ENCODE results near the gene ADK. TPM values are rescaled to one million over a fixed set of nuclear protein-coding genes. Genes with fewer than 3 reads are reported as not detected.

ADK gene
- total and polyA plus RNA-seq, 2 donors (not counting 1 experiment from before 2014, with no cell fraction given), result 25.3 to 47.8 TPM

DNA sequence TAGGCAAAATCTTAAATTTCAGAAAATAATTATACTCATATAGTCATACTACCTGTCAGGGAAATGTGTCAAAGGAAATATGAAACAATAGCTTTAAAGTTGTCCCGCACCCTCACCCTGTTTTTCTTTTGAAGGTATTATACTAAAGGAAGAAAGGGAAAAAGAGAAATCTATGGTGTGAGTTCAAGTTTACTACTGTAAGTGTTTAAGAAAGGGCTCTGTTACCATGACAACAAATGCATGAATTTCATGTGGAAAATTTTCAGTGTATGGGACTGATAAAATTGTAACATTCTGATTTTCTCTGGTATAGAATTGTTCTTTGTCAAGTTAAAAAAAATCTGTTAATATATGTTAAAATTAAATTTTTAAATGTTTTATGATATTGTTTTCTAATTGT is 229.8 kb downstream of the ADK start:
- Histone ChIP-seq H3K36me3 (ENCODE audit: control insufficient read depth, insufficient read depth, low read length) (no peaks in the 10 kb centered on the region), H3K27me3 (ENCODE audit: control insufficient read depth, insufficient read depth, low read length) (no peaks in the 10 kb centered on the region)
- DNase-seq (ENCODE audit: low read depth in 2 of 2), result no peak

DNA sequence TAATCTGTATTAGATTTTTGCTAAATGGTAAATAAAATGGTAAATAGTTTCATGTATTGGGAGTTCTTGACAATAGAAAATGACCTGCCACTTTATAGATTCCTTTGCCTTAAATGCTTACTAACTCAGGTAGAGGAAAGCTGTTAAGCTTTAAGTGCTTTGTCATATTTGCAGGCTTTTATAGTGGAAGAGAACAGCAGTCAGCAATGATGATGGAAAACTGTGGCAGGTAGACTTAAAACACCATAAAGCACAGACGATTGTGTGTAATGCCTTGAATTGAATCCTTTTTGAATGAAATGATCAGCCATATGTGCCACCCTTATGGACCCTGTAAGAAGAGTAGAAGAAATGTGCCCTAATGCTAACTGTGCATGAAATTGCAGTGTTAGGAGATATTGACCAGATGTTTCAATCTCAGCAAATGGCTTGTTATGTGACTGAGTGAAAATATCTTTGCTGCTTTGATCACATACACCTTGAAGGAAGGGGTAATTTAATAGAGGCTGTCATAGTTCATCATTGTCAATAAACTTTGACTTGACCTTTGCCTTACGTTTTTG is 230.4 kb downstream of the ADK start:
- Histone ChIP-seq H3K9ac (ENCODE audit: insufficient read depth, low read length) (no peak overlapping the region), H3K79me2 (ENCODE audit: control insufficient read depth, insufficient read depth, low read length) (no peaks in the 10 kb centered on the region), H2AFZ (ENCODE audit: low read length) (no peak overlapping the region), H3K27ac (ENCODE audit: insufficient read depth, low read length) (no peak overlapping the region), H3K36me3 (ENCODE audit: control insufficient read depth, insufficient read depth, low read length) (no peaks in the 10 kb centered on the region), H3K4me1 (ENCODE audit: control insufficient read depth, extremely low read depth, insufficient read depth, low read length) (no peaks in the 10 kb centered on the region), H3K27me3 (ENCODE audit: control insufficient read depth, insufficient read depth, low read length) (no peaks in the 10 kb centered on the region), H3K9me3 (ENCODE audit: control insufficient read depth, insufficient read depth, low read depth, low read length) (no peaks in the 10 kb centered on the region), H3K4me2 (ENCODE audit: extremely low read depth, insufficient read depth, low read length) (no peak overlapping the region), H3K4me3 (replicated peaks in 1 of 4; ENCODE audit: control extremely low read depth in 1 of 4, insufficient read depth in 1 of 4, low read depth in 3 of 4, low read length in 4 of 4) (no peak overlapping the region), H4K20me1 (ENCODE audit: control insufficient read depth, extremely low read depth, insufficient read depth, low read length) (no peaks in the 10 kb centered on the region)
- no peak for TF ChIP-seq EZH2 (IDR thresholded peaks at IDR 0.05; ENCODE audit: low read length, missing control alignments)
- no peak for DNase-seq (ENCODE audit: low read depth in 2 of 2)

More for the DNA sequence above, 229.8 kb downstream of the ADK start:
- no peaks in the 10 kb centered on the region for H3K9me3 ChIP-seq (ENCODE audit: control insufficient read depth, insufficient read depth, low read depth, low read length)
- H3K79me2 ChIP-seq (ENCODE audit: control insufficient read depth, insufficient read depth, low read length), result no peaks in the 10 kb centered on the region
- no peaks in the 10 kb centered on the region for H4K20me1 ChIP-seq (ENCODE audit: control insufficient read depth, extremely low read depth, insufficient read depth, low read length)
- H3K4me3 ChIP-seq (replicated peaks in 1 of 4; ENCODE audit: control extremely low read depth in 1 of 4, insufficient read depth in 1 of 4, low read depth in 3 of 4, low read length in 4 of 4), result no peak overlapping the region
- H3K9ac ChIP-seq (ENCODE audit: insufficient read depth, low read length), result no peak overlapping the region
- H3K4me1 ChIP-seq (ENCODE audit: control insufficient read depth, extremely low read depth, insufficient read depth, low read length), result no peaks in the 10 kb centered on the region
- no peak overlapping the region for H2AFZ ChIP-seq (ENCODE audit: low read length)
- TF ChIP-seq, protein P1, sequence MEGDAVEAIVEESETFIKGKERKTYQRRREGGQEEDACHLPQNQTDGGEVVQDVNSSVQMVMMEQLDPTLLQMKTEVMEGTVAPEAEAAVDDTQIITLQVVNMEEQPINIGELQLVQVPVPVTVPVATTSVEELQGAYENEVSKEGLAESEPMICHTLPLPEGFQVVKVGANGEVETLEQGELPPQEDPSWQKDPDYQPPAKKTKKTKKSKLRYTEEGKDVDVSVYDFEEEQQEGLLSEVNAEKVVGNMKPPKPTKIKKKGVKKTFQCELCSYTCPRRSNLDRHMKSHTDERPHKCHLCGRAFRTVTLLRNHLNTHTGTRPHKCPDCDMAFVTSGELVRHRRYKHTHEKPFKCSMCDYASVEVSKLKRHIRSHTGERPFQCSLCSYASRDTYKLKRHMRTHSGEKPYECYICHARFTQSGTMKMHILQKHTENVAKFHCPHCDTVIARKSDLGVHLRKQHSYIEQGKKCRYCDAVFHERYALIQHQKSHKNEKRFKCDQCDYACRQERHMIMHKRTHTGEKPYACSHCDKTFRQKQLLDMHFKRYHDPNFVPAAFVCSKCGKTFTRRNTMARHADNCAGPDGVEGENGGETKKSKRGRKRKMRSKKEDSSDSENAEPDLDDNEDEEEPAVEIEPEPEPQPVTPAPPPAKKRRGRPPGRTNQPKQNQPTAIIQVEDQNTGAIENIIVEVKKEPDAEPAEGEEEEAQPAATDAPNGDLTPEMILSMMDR (conservative IDR thresholded peaks at IDR 0.05 in 1 of 2, IDR thresholded peaks at IDR 0.05 in 1 of 2; ENCODE audit: low read depth in 1 of 2, low read length in 2 of 2), result no peak
- no peak for TF ChIP-seq EZH2 (IDR thresholded peaks at IDR 0.05; ENCODE audit: low read length, missing control alignments)
- H3K4me2 ChIP-seq (ENCODE audit: extremely low read depth, insufficient read depth, low read length), result no peak overlapping the region
- no peak overlapping the region for H3K27ac ChIP-seq (ENCODE audit: insufficient read depth, low read length)

- no peak overlapping the region for H3K4me2 ChIP-seq (ENCODE audit: extremely low read depth, insufficient read depth, low read length)
These were observed 231.6 kb downstream of the ADK start for GRCh38 chr10:74382663-74383062.

More at GRCh38 chr10:74382663-74383062, 231.6 kb downstream of the ADK start:
- no peak overlapping the region for H3K4me3 ChIP-seq (replicated peaks in 1 of 4; ENCODE audit: control extremely low read depth in 1 of 4, insufficient read depth in 1 of 4, low read depth in 3 of 4, low read length in 4 of 4)
- H3K9ac ChIP-seq (ENCODE audit: insufficient read depth, low read length), result no peak overlapping the region
- H3K9me3 ChIP-seq (ENCODE audit: control insufficient read depth, insufficient read depth, low read depth, low read length), result no peaks in the 10 kb centered on the region
- no peaks in the 10 kb centered on the region for H3K27me3 ChIP-seq (ENCODE audit: control insufficient read depth, insufficient read depth, low read length)
- H2AFZ ChIP-seq (ENCODE audit: low read length), result no peak overlapping the region
- no peak for TF ChIP-seq EZH2 (IDR thresholded peaks at IDR 0.05; ENCODE audit: low read length, missing control alignments)
- TF ChIP-seq, protein P1 (conservative IDR thresholded peaks at IDR 0.05 in 1 of 2, IDR thresholded peaks at IDR 0.05 in 1 of 2; ENCODE audit: low read depth in 1 of 2, low read length in 2 of 2), result no peak
- H3K4me1 ChIP-seq (ENCODE audit: control insufficient read depth, extremely low read depth, insufficient read depth, low read length), result no peaks in the 10 kb centered on the region
- no peak overlapping the region for H3K27ac ChIP-seq (ENCODE audit: insufficient read depth, low read length)
- DNase-seq (ENCODE audit: low read depth in 2 of 2), result no peak
- H4K20me1 ChIP-seq (ENCODE audit: control insufficient read depth, extremely low read depth, insufficient read depth, low read length), result no peaks in the 10 kb centered on the region
- H3K36me3 ChIP-seq (ENCODE audit: control insufficient read depth, insufficient read depth, low read length), result no peaks in the 10 kb centered on the region
- no peaks in the 10 kb centered on the region for H3K79me2 ChIP-seq (ENCODE audit: control insufficient read depth, insufficient read depth, low read length)

Measured in fibroblast of lung (primary cell).